Measurements from ENCODE around the gene PDE3A.

The PDE3A gene

GRCh38 chr12:20629414-20630156, 261.2 kb downstream of the PDE3A start:
- no peak overlapping the region for H2AFZ ChIP-seq (ENCODE audit: low read length)
- TF ChIP-seq CTCF (IDR thresholded peaks at IDR 0.05; ENCODE audit: low read length) (no peak), EZH2phosphoT487 (IDR thresholded peaks at IDR 0.05; ENCODE audit: low read length) (no peak), EZH2 (optimal IDR thresholded peaks at IDR 0.05; ENCODE audit: low read depth, low read length) (no peak)
- H3F3A ChIP-seq (ENCODE audit: insufficient read depth, low read length) = 0 out of 2 replicates have a peak, but pooled peaks cover 4% of the 10 kb centered on the region
- H4K20me1 ChIP-seq (ENCODE audit: insufficient read depth, low read length) = no peaks in the 10 kb centered on the region
- no peak overlapping the region for H3K4me3 ChIP-seq (ENCODE audit: low read length)
- peak overlapping the region; percentile 17; the same call in 1 of the 2 replicates for H3K27ac ChIP-seq (ENCODE audit: low read length)
- no peaks in the 10 kb centered on the region for H3K9me2 ChIP-seq (replicated peaks; ENCODE audit: insufficient read depth, low read length)
- H3K4me1 ChIP-seq (ENCODE audit: low read length) = 0 out of 2 replicates have a peak, but pooled peaks cover 6% of the 10 kb centered on the region
- DNase-seq = peak; percentile 73
- no peaks in the 10 kb centered on the region for H3K27me3 ChIP-seq (replicated peaks; ENCODE audit: insufficient read depth, low read length)
- no peaks in the 10 kb centered on the region for H3K36me3 ChIP-seq (replicated peaks; ENCODE audit: insufficient read depth, low read length)
- no peaks in the 10 kb centered on the region for H3K9me3 ChIP-seq (replicated peaks; ENCODE audit: insufficient read depth, low read length)
- H3K4me2 ChIP-seq (ENCODE audit: low read depth, low read length) = peak overlapping the region; percentile 11; the same call in 1 of the 2 replicates
- no peaks in the 10 kb centered on the region for H3K79me2 ChIP-seq (ENCODE audit: low read length)
- H3K9ac ChIP-seq (ENCODE audit: low read length) = no peak overlapping the region

DNA sequence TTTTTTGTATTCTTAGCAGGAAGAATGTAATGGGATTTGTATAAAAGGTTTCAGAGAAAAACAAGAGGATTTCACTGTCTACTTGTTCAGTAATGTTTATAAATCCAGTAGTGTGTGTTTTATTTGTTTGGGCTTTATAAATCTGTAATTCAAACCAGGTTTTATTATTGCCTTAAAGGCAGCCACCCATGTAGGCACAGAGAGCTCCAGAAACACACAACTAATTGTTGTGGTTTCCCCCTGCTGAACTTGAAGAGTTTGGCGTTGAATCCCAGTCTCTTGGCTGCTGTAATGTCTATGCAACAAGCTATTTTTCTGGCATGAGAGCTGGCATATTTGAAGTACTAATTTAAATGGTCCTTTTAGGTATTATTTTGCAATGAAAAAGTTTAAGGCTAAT, 263.4 kb downstream of the PDE3A start:
- TF ChIP-seq EZH2 (optimal IDR thresholded peaks at IDR 0.05; ENCODE audit: low read depth, low read length) = no peak
- no peak for TF ChIP-seq EZH2phosphoT487 (IDR thresholded peaks at IDR 0.05; ENCODE audit: low read length)
- TF ChIP-seq CTCF (IDR thresholded peaks at IDR 0.05; ENCODE audit: low read length) = no peak
- no peaks in the 10 kb centered on the region for H3K36me3 ChIP-seq (replicated peaks; ENCODE audit: insufficient read depth, low read length)
- no peaks in the 10 kb centered on the region for H4K20me1 ChIP-seq (ENCODE audit: insufficient read depth, low read length)
- H3K79me2 ChIP-seq (ENCODE audit: low read length) = no peaks in the 10 kb centered on the region
- no peaks in the 10 kb centered on the region for H3K9me2 ChIP-seq (replicated peaks; ENCODE audit: insufficient read depth, low read length)
- 0 out of 2 replicates have a peak, but pooled peaks cover 4% of the 10 kb centered on the region for H3F3A ChIP-seq (ENCODE audit: insufficient read depth, low read length)
- no peak overlapping the region for H2AFZ ChIP-seq (ENCODE audit: low read length)
- H3K4me3 ChIP-seq (ENCODE audit: low read length) = no peak overlapping the region
- H3K9me3 ChIP-seq (replicated peaks; ENCODE audit: insufficient read depth, low read length) = no peaks in the 10 kb centered on the region
- DNase-seq = no peak
- no peak overlapping the region for H3K27ac ChIP-seq (ENCODE audit: low read length)
- no peak overlapping the region for H3K4me2 ChIP-seq (ENCODE audit: low read depth, low read length)
- H3K4me1 ChIP-seq (ENCODE audit: low read length) = 0 out of 2 replicates have a peak, but pooled peaks cover 6% of the 10 kb centered on the region
- H3K9ac ChIP-seq (ENCODE audit: low read length) = no peak overlapping the region
- H3K27me3 ChIP-seq (replicated peaks; ENCODE audit: insufficient read depth, low read length) = no peaks in the 10 kb centered on the region

DNA sequence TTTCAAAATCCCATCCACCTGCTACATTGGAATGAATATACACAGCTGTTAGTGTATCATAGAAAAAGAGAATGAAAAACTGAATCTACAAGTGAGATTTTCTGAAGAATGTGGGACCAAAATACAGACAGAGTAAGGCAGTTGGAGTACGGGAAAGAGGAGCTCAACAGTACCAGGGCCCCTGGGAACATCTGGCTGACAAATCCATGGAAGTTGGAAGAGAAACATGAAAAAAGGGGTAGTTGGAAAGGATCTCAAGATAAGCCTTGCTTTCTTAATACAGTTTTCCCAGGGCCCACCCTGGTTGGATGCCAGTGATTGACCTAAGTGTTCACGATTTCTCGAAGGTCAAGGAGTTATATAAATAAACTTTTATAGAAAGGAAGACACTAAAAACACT, 272.8 kb downstream of the PDE3A start:
- Histone ChIP-seq H4K20me1 (ENCODE audit: insufficient read depth, low read length) (no peaks in the 10 kb centered on the region), H2AFZ (ENCODE audit: low read length) (no peak overlapping the region), H3K9me2 (replicated peaks; ENCODE audit: insufficient read depth, low read length) (no peaks in the 10 kb centered on the region), H3K9ac (ENCODE audit: low read length) (no peak overlapping the region), H3K4me3 (ENCODE audit: low read length) (no peak overlapping the region), H3K36me3 (replicated peaks; ENCODE audit: insufficient read depth, low read length) (no peaks in the 10 kb centered on the region), H3K27me3 (replicated peaks; ENCODE audit: insufficient read depth, low read length) (no peaks in the 10 kb centered on the region), H3F3A (ENCODE audit: insufficient read depth, low read length) (no peaks in the 10 kb centered on the region), H3K4me1 (ENCODE audit: low read length) (no peaks in the 10 kb centered on the region), H3K27ac (ENCODE audit: low read length) (no peak overlapping the region), H3K9me3 (replicated peaks; ENCODE audit: insufficient read depth, low read length) (no peaks in the 10 kb centered on the region), H3K79me2 (ENCODE audit: low read length) (no peaks in the 10 kb centered on the region), H3K4me2 (ENCODE audit: low read depth, low read length) (no peak overlapping the region)
- no peak for TF ChIP-seq EZH2phosphoT487 (IDR thresholded peaks at IDR 0.05; ENCODE audit: low read length)
- TF ChIP-seq CTCF (IDR thresholded peaks at IDR 0.05; ENCODE audit: low read length) = no peak
- TF ChIP-seq EZH2 (optimal IDR thresholded peaks at IDR 0.05; ENCODE audit: low read depth, low read length) = no peak
- DNase-seq = no peak
